Activated CD8-positive, alpha-beta memory T cell treated with anti-CD3 and anti-CD28 coated beads, Interleukin-2, amount 50 U/mL, for 1 hour (primary cell): Measurements from ENCODE around the gene SELENOF.
"Not testable (repeated sequence)": the region's sequence is repeated elsewhere in the genome, so short reads cannot be mapped to it uniquely, and the experiment has no call there.

Experiments used
- DNase-seq: peaks from one replicate; pipeline ENCODE4 v3.0.0-alpha.2; 2020; ENCODE audit errors: extremely low read depth

SELENOF gene

DNA sequence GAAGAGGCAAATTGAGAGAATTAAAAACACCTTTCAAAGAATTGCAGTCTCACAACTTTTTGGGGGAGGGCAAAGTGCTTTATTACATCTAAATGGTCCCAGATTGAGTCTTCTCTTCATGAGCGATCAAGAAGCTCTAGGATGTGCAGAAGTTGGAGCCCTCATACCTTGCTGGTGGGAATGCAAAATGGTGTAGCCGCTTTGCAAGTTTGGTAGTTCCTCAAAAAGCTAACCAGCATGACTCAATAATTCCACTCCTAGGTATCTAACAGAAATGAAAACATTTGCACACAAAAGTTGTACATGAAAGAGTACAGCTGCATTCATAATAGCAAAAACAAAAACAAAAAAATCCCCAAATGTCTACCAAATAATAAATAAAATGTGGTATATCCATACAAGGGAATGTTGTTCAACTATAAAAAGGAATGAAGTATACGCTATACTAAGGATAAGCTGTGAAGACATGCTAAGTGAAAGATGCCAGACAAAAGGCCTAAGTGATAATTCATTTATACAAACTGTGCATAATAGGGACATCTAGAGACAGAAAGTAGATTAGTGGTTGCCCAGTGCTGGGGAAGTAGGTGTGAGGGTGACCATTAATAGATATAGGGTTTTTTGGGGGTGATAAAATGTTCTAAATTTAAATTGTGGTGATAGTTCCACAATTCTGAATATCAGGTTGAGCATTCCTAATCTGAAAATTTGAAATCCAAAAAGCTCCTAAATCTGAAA lies 55.2 kb downstream of the SELENOF start:
- DNase-seq: no peak

DNA sequence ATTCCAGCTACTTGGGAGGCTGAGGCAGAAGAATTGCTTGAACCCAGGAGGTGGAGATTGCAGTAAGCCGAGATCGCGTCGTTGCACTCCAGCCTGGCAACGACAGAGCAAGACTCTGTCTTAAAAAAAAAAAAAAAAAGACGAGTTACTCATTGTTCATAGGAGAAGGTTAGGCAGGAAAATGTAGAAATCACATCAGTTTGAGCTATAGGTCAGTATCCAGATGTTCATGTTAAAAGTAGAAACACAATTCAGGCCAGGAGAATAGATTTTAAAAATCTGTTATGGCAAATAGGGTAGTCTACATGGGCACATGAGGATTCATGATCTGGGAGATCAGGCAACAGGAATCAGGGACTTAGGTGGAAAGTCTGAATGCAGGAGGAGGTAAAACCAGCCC lies 57.7 kb downstream of the SELENOF start:
- DNase-seq: no peak

DNA sequence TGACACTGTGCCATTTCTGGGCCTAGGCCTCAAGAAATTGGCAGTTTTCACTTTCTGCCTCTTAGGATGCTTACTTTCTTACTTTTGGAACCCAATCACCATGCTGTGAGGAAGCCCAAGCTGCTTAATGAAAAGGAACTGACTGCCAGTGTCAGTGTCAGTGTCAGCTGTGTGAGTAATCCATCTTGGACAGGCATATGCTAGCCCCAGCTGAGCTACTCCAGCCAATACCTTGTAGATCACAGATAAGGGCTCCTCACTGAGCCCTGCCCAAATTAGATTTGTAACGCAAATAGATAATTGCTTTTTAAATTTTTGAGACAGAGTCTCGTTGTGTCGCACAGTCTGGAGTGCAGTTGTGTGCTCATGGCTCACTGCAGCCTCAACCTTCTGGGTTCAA lies 59.6 kb downstream of the SELENOF start:
- no peak for DNase-seq

DNA sequence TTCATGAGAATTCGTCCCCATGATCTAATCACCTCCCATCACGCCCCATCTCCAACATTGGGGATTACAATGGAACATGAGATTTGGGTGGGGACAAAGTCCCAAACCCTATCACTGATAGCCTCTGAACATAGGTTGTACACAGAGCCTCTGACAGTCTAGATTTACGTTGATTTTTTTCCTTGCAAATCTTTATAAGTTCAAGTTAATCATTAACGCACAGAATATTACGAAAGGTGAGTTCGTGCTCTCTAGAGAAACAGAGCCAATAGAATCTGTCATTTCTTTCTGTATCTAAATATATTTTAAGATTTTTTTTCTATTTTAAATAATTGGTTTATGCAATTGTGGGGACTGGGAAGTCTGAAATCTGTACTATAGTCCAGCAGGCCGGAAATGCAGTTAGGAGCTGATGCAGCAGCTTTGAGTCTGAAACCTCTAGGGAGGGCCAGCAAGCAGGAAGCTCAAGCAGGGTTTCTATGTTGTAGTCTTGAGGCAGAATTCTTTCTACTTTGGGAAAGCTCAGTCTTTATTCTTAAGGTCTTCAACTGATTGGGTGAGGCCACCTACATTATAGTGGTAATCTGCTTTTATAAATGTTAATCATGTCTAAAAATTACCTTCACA lies 61.0 kb downstream of the SELENOF start:
- DNase-seq: no peak

DNA sequence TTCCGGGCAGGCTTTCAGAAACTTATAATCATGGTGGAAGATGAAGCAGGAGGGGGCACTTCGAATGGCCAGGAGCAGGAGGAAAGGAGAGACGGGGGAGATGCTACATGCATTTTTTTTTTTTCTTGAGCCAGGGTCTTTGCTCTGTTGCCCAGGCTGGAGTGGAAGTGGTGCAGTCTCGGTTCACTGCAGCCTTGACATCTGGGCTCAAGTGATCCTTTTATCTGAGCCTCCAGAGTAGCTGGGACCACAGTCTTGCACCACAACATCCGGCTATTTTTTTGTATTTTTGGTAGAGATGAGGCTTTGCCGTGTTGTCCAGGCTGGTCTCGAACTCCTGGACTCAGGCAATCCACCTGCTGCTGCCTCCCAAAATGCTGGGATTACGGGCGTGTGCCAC lies 61.6 kb downstream of the SELENOF start:
- DNase-seq: no peak

DNA sequence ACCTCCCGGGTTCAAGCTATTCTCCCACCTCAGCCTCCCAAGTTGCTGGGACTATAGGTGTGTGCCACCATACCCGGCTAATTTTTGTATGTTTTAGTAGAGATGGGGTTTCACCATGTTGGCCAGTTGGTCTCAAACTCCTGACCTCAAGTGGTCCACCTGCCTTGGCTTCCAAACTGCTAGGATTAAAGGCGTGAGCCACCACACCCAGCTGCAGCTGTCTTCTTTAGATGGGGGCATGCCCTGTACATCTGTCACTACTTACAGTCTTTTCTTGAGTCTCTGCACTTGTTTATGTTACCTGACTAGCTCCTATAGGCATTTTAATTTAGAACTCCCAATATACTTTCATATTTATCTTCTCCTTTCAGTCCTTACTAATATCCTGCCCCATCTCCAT lies 64.2 kb downstream of the SELENOF start:
- DNase-seq: no peak

DNA sequence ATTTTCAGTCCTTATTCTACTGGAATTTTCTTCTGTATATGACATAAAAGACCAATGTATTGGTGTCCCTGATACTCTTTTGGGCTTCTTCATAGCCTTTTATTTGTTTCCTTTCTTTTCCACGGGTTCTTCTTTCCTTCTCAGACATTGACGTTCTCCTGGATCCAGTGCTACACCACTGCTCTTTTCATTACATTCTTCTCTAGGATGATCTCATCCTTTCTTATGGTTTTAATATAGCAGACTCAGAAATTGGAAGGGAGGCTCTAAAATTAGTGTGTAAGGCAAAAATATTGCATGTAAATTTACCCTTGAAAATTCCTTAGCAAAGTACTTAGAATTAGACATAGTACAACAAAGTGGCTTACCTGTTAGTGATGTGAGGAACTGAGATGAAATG lies 65.3 kb downstream of the SELENOF start:
- no peak for DNase-seq

DNA sequence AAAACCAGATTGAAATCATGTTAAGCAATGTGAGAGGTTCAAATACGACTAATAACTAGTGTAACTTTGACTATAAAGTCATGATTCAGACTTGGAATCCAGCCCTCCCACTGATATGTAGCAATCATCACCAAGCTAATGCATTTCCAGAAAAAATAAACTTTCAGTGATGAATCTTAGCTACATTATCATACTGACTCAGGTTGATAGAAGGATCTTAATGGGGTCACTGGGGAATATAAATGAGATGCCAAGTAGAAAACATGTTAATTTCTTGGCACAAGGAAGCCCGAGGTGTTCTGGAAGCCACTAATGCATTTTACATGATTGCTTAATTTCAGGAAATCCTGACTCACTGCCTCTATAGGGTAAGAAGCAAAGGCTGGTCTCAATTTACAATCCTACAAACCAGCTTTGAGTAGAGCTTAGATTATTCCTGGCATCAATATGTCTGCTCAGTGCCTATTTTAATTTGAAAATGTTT lies 67.7 kb downstream of the SELENOF start:
- no peak for DNase-seq

DNA sequence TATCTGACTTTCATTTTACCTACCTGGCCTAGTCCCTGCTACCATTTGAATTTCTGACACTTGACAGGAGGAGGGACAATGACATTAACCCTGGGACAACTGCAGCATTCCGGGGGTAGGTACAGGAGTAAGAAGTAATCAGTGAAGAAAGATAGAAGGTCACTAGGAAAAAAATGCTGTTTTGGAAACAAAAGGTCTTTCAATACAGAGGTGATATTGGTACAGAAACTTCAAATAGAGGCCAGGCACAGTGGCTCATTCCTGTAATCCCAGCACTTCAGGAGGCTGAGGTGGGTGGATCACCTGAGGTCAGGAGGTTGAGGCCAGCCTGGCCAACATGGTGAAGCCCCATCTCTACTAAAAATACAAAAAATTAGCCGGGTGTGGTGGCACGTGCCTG lies 68.4 kb downstream of the SELENOF start:
- no peak for DNase-seq

DNA sequence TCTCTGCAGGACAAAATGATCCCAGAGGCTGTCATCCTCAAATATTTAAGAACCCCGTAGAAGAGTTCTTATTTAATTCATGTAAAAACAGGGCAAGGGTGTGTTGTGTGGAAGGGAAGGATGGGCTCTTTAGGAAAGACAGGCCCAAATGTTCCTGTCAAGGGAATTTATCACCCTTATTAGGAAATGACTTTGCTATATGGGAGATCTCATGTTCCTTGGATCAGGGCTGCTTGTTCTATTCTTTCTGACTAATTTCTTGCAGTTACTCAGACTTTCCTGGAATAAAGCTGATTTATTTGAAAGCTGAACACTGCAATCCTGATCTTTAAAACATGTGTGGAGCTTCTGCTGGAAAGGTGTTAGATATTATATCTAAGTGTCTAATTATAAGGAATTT lies 72.8 kb downstream of the SELENOF start:
- DNase-seq: no peak

DNA sequence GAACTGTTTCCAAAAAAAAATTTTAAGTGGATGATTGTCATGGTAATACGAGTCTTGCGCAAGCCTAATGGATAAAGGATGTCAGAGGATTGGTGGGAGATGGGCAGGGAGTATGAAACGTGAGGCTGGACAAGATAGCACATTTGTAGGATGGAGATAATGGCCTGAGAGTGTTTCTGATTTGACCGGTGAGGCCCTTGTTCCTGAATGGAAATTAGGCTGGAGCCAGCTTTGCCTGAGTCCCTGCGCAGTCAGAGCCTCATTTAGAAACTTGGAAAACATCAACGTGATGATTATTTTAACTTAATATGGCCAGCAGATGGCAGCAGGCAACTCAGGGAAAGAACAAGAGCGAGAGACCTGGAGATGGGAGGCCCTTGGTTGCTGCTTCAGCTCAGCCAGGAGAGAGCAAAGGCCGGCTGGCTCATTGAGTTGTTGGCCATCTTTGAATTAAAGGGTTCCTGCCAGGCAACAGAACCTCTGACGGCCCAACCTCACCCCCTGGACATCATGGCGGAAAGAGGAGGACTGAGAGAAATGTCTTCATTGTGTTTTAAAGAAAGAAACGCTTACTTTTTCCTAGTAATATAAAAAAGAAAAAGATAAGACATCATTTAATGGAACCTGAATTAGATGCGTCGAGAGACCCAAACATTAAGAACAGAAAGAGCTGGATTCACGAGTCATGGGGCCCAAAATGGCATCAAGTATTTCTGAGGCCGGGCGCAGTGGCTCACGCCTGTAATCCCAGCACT lies 80.3 kb downstream of the SELENOF start:
- DNase-seq: peak; percentile 18

DNA sequence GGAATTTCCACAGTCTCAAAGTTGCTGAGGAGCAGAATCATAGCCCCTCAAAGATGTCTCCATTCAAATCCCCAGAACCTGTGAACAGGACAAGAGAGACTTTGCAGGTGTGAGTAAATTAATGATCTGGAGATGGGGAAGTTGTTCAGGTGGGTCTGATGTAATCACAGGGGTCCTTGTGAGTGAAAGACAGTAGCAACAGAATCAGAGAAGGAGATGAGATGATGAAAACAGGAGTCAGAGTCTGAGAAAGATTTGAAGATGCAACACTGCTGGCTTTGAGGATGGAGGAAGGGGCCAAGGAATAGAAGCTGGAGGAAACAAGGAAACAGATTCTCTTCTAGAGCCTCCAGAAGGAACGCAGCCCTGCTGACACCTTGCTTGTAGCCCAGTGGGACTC lies 81.5 kb downstream of the SELENOF start:
- no peak for DNase-seq

DNA sequence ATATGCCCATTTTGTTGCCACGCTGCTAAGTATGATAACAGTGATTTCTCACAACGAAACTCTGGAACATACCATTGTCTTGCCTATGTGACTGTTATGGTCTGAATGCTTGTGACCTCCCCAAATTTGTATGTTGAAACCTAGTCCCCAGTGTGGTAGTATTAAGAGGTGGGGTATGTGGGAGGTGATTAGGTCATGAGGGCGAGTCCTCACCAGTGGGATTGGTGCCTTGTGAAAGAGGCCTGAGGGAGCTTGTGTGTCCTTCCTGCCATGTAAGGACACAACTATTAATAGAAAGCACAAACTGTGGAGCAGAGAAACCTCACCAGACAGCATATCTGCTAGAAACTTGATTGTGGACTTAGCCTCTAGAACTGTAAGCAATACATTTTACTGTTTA lies 84.6 kb downstream of the SELENOF start:
- no peak for DNase-seq

DNA sequence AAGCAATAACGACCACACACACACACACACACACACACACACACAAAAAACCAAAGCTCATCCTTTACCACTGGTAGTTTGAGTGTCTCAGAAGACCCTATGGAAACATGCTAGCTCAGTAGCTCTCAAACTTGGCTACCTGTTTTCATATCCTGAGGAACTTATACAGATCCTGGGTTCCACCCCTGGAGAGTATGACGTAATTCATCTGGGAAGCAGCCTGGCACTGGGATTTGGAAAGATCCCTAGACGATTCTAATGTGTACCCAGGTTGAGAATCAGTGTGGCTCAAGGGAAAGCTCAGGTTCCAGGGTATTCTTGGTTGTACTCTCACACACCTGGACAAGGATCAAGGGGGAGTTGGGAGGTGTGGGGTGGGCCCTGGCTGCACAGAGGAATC lies 85.9 kb downstream of the SELENOF start:
- DNase-seq: no peak

DNA sequence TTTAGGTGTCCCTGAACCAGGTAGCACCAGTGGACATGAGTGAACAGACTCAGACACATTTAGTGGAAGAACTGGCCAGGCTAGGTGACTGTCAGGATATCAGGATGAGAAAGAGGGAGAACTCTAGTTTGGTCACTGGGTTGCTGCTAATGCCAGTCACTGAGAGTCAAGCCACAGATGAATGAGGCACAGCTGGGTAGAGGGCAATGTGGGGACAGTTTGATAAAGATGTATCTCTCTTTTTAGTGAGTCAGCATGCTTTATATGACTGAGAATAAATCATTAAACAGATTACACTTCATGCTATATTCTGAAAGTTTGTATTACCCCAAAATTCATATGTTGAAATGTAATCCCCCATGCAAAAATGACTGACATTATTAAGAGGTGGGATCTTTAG lies 87.1 kb downstream of the SELENOF start:
- no peak for DNase-seq

DNA sequence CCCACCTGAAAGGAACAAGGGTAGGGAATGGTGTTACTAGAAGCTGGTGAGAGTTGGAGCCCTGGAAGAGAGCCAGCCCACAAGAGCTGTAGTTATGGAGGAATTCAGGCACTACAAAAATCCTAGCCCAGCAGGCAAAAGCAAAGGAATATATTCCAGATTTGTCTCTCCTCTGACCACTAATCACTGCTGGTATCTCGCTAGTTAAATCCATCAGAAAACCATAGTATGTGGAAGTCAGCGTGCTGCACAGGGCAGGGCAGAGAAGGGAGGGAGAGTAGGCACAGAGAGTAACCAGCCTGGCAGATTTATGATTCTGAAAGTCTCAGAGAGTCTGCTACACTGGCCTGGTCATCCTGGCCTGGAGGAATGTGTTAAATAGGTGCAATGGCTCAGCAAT lies 88.6 kb downstream of the SELENOF start:
- no peak for DNase-seq

DNA sequence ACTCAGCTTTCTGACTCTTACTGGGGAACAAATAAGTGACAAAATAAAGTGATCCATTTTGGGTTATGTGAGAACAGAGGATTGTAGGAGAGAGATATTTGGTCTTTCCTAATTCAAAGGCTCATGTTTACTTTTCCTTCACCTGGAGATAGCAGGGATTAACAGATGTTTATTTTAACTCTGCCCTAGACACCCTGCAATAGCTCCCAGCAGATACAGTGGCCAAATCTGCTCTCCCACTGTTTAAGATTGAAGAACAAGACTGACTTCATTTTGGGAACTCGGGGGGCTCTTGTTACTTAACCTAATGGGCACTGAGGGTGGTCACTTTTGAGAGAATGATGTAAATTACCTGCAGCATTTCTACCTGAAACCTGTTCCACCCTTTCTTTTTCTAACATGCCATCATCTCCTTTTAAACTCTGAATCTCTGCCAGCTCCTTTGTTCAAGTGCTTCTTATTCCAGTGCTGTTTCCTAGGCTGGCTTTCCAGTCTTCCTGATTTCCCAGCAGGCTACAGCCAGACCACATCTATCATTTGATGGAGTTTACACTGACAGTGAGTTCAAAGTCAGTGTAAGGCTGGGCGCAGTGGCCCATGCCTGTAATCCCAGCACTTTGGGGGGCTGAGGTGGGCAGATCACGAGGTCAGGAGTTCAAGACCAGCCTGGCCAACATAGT lies 90.0 kb downstream of the SELENOF start:
- DNase-seq: no peak

DNA sequence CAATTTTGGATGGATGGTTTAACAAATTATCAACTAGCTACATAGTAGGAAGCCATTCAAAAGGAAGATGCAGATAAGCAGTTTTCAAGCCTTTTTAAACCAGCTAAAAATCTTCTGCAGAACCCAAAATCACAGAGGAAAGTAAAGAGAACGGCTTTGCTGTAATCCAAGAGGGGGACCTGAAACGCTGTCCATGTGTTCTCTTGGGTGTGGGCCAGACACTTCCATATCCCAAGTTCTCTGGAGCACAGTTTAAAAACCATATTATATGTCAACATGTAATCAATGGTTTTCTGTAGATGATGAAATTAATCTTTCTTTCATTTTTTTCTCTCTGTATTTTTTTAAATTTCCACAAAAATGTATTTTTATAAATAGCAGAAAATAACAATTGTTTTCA lies 90.5 kb downstream of the SELENOF start:
- no peak for DNase-seq

DNA sequence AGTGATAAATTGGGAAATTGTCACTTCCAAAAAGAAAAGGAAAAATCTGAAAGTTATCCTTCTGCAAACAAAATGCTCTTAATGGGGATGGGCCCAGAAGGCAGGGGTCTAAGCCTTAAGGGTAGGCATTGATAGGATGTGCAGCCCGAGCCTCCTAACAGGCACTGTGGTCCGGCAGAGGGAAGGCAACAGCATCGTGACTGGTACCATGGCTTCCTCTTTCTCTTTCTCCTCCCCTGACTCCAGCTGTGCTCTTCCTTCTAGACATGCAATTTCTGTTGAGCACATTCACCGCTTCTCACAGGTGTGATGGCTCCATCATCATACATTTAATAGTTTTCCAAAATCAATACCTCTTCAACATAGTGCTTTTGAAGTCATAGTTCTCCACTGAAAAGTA lies 91.5 kb downstream of the SELENOF start:
- no peak for DNase-seq

DNA sequence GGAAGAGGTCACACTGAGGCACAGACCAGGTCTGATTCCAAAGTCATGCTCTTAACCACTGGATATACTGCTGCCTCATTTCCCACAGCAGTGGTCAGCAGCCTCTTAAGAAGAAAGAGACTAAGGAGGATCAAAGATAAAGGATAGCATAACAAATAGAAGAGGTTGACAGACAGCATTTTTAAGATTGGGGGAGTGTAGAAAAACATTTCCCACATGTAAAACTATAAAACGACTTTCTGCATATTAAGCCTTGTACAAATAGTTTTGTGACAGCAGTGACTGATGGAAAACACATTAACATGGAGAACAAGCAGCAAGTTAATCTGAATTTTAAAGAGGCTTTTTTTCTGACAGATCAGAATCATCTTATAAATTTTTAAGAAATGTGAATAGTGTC lies 92.0 kb downstream of the SELENOF start:
- DNase-seq: no peak

DNA sequence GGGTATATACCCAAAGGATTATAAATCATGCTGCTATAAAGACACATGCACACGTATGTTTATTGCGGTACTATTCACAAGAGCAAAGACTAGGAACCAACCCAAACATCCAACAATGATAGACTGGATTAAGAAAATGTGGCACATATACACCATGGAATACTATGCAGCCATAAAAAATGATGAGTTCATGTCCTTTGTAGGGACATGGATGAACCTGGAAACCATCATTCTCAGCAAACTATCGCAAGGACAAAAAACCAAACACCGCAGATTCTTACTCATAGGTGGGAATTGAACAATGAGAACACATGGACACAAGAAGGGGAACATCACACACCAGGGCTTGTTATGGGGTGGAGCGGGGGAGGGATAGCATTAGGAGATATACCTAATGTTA lies 94.0 kb downstream of the SELENOF start:
- not testable (repeated sequence) for DNase-seq

DNA sequence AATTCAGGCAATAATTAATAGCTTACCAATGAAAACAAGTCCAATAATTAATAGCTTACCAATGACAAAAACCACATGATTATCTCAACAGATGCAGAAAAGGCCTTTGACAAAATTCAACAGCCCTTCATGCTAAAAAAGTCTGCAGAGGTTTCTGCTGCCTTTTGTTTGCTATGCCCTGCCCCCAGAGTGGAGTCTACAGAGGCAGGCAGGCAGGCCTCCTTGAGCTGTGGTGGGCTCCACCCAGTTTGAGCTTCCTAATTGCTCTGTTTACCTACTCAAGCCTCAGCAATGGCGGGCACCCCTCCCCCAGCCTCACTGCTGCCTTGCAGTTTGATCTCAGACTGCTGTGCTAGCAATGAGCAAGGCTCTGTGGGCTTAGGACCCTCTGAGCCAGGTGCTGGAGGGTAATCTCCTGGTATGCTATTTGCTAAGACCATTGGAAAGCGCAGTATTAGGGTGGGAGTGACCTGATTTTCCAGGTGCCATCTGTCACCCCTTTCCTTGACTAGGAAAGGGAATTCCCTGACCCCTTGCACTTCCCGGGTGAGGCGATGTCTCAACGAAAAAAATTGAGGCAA lies 96.6 kb downstream of the SELENOF start:
- not testable (repeated sequence) for DNase-seq
